Activated naive CD4-positive, alpha-beta T cell treated with anti-CD3 and anti-CD28 coated beads, Interleukin-2, amount 50 U/mL, for 72 hours (primary cell): ENCODE results near the gene C3orf85. TPM values are rescaled to one million over a fixed set of nuclear protein-coding genes. Genes with fewer than 3 reads are reported as not detected.

ENCODE experiments used
- ATAC-seq, 2 donors: fragments of 150-1000 bp; cut with Tn5 transposase; 2 replicates each; pipeline ENCODE4 v1.10.0; 2021; ENCODE audit warnings: mild to moderate bottlenecking in 2 of 2, moderate library complexity in 2 of 2
- DNase-seq, 2 donors: peaks; one replicate each; pipeline ENCODE4 v3.0.0; 2021 to 2022; ENCODE audit warnings: low spot score in 2 of 2
- H3K27ac Mint-ChIP-seq, 2 donors: one replicate each; pipeline ENCODE4 v1.8.0; 2022; ENCODE audit warnings: mild to moderate bottlenecking in 2 of 2, mixed read lengths in 2 of 2
- H3K36me3 Mint-ChIP-seq, 2 donors: one replicate each; pipeline ENCODE4 v1.8.0; 2022; ENCODE audit warnings: mixed read lengths in 2 of 2
- H3K9me3 Mint-ChIP-seq, 2 donors: one replicate each; pipeline ENCODE4 v1.8.0; 2022; ENCODE audit warnings: mixed read lengths in 2 of 2
- total RNA-seq, 2 donors: library from RNA; stranded (reverse); gene quantifications; one replicate each; pipeline ENCODE4 v1.2.3, GENCODE V29; 2022

Gene C3orf85, protein sequence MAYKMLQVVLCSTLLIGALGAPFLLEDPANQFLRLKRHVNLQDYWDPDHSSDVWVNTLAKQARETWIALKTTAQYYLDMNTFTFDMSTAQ
- total RNA-seq: not detected

DNA sequence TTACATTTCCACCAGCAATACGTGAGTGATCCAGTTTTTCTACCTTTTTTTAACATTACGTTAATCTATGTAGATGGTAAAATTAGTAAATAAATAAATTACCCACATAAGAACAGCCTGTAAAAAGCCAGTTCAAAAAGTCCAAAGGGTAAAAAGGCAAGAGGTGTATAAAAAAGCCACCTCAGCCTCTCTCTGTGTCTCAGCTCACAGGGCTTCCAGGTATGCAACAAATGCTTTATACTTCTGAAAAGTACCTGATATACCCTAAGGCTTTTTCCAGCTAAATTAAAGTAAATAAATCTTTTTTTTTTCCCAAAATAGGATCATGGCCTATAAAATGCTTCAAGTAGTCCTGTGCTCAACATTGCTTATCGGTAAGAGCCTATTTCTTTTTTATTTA lies at the start of gene C3orf85:
C3orf85 (plus strand) TSS at position 197 of the 400 bp plus-strand sequence; CDS start at position 326, 129 bp downstream.
- H3K27ac Mint-ChIP-seq: no peak within 1 kb of the TSS
- DNase-seq (no peak), ATAC-seq (no peak)
- no peaks in the 10 kb centered on the region for H3K9me3 Mint-ChIP-seq
- H3K36me3 Mint-ChIP-seq: no peaks in the 10 kb centered on the region

DNA sequence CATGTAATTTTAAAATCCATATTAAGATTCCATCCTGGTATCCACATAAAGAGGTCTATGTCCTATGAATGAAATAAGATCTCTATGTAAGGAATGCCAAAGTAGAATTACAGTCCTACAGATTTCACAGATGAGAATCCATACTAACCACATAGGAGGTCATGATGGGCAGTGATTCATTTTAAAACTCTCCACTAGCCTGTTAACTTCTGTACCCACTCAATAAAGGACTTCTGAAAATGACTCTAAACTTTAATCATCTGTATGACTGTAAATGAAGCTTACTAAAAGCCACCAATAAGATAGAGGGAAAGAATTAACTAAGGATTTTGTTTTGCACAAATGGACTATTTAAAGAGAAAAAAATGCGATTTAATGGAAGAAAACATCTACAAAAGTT lies 47.3 kb upstream of the C3orf85 start:
- DNase-seq: no peak
- peak; percentile 70 to 89 for ATAC-seq
- no peak overlapping the region for H3K27ac Mint-ChIP-seq
- no peaks in the 10 kb centered on the region for H3K9me3 Mint-ChIP-seq
- no peaks in the 10 kb centered on the region for H3K36me3 Mint-ChIP-seq

DNA sequence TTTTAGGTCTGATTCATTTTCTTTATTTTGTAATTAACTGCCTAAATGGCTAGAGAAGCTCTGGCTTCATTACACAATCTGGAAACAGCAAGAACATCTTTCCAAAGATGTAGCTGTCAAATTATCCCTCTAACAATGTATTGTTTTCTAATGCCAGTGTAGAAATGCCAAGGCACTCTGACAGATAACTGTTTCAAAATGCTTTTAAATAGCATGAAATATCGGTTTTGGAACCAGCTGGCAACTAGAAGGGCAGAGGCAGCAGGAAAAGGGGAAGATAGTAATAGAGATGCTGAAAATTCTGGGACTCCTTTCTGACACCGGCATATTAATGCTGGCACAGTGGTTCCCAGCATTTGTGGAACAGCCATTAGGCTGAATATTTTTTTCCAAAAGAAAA lies 44.7 kb upstream of the C3orf85 start:
- no peak overlapping the region for H3K27ac Mint-ChIP-seq
- no peaks in the 10 kb centered on the region for H3K9me3 Mint-ChIP-seq
- ATAC-seq (no peak), DNase-seq (no peak)
- H3K36me3 Mint-ChIP-seq: no peaks in the 10 kb centered on the region

DNA sequence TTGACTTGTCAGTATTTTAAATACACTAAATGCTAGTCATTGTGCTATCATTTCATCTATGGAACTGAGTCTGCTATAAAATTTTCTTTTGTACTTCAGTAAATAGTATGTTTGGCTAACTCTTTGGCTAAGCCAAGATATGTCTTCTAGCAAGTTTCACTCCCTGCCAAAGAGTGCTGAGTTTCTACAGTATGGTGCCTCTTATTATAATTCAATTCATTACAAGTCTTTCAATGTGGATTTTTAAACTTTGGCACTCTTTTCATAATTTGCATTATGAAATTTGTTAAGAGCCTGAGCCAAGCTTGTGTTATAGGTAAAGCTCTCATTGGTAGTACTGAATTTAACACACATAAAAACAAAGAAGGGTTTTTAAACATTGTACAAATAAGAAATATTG lies 43.0 kb upstream of the C3orf85 start:
- ATAC-seq: no peak
- no peak overlapping the region for H3K27ac Mint-ChIP-seq
- no peaks in the 10 kb centered on the region for H3K9me3 Mint-ChIP-seq
- H3K36me3 Mint-ChIP-seq: no peaks in the 10 kb centered on the region
- DNase-seq: no peak

DNA sequence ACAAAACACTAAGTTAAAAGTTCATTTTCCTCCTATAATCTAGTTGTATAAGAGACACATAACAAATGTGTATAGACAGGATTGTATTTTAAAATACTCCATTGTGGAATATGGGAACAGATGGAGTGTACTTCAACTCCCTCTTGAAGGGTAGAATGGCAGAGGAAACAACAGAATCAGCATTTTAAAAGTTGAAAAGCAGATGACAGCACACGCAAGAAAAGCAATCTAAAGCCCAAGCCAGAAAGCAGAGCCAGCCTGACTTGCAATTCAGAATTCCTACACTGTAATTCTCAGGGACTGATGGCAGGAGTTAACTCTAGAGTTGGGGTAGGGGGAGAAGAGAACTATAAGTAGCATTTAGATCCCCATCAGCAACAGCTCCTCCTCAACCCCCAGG lies 41.4 kb upstream of the C3orf85 start:
- DNase-seq (no peak), ATAC-seq (no peak)
- Mint-ChIP-seq H3K36me3 (no peaks in the 10 kb centered on the region), H3K9me3 (no peaks in the 10 kb centered on the region), H3K27ac (no peak overlapping the region)

DNA sequence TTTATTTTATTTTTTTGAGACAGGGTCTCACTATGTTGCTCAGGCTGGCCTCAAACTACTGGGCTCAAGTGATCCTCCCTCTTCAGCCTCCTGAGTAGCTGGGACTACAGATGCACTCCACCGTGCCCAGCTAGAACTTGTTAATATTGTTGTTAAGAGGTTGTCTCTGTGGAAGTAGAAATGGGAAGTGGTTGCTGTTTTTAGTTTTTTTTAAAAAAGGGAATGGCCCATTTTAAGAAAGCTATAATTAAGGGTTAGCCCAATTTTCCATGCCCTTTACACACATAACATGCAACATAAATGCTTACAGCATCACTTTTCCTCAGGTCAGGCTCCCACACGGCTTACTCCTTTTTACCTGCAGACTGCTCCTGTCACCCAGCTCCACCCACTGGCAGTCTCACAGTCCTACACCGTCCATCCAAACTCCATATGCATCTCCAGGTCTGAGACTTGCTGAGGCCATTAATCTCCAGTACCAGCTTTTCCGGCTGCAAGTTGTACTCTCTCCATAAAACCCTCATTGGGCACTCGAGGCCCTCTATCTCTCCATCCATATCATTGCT lies 38.4 kb upstream of the C3orf85 start:
- Mint-ChIP-seq H3K36me3 (no peaks in the 10 kb centered on the region), H3K9me3 (no peaks in the 10 kb centered on the region), H3K27ac (no peak overlapping the region)
- DNase-seq (no peak), ATAC-seq (no peak)

DNA sequence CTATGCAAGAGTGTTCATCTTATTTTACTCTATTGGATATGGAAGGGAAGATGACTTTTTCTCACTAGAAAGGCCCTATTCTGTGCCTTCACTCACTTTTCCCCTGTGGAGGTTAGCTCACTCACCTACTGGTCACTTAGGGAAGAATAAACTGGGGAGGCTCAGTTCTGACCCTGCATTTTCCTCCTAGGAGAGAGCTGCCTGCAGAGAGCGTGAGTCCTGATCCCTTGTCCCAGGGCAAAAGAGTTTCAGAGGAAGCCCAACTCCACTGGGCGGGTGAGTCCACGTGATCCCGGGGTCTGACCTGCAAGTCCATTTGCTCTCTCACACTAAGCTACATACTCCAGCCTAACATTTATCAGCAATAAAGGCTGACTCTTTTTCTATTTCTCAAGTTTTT lies 26.9 kb upstream of the C3orf85 start:
- ATAC-seq (no peak), DNase-seq (no peak)
- H3K36me3 Mint-ChIP-seq: no peaks in the 10 kb centered on the region
- no peak overlapping the region for H3K27ac Mint-ChIP-seq
- no peaks in the 10 kb centered on the region for H3K9me3 Mint-ChIP-seq

DNA sequence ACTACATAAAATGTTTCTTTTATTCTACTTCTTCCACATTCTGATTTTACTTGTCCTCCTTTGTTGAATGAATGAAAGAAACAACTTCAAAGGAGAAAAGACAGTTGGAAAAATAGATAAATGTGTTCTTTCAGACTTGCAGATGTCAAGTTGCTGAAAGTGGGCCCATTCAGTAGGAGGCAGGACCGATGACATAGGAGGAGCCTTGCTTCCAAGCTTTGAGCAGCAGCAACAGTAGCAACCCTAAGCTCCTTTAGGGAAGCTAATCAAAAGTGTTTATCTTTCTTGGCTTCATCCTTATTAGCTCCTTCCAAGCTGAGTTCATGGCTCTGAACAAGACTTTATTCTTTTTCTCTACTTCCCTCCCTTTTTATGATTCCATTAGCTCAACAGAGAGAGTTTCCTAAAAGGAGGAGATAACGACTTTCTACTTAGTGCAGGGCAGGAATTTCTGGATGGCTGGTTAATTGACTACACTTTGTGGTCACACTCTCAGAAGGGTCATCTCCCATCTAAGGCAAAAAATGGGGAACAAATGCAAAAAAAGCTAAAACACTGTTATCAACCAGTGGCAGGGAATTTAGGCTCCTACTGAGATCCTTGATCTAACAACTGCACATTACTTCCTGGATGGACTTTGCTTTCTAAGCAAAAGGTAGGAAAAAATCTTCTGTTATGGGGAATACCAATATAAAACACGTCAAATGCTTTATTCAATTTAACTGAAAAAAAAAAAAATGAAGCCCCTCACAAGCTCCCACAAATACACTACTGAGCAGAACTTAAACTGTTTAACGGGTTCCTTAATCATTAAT lies 23.4 kb upstream of the C3orf85 start:
- H3K36me3 Mint-ChIP-seq: no peaks in the 10 kb centered on the region
- no peaks in the 10 kb centered on the region for H3K9me3 Mint-ChIP-seq
- ATAC-seq: no peak

DNA sequence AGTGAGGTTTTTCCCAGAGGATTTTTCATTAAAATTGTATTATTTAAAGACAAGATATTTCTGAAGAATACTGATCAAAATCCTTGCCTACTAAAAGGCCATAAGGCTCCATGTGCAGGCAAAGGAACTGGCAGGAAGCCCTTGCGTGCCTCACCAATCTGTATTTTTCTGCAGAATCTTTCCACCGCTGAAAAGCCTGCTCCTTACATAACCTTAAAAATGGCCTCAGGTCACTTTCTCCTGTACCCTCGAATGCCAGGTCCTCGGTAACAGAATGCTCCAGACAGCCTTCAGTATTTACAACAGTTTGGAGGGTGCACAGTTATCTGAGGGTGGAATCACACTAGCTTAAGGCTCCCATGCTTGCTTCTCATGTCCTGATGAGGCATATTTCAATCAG lies 21.8 kb upstream of the C3orf85 start:
- H3K36me3 Mint-ChIP-seq: no peaks in the 10 kb centered on the region
- no peaks in the 10 kb centered on the region for H3K9me3 Mint-ChIP-seq
- DNase-seq (no peak), ATAC-seq (no peak)
- no peak overlapping the region for H3K27ac Mint-ChIP-seq

More for the DNA sequence above, 23.4 kb upstream of the C3orf85 start:
- DNase-seq: no peak
- H3K27ac Mint-ChIP-seq: no peak overlapping the region

DNA sequence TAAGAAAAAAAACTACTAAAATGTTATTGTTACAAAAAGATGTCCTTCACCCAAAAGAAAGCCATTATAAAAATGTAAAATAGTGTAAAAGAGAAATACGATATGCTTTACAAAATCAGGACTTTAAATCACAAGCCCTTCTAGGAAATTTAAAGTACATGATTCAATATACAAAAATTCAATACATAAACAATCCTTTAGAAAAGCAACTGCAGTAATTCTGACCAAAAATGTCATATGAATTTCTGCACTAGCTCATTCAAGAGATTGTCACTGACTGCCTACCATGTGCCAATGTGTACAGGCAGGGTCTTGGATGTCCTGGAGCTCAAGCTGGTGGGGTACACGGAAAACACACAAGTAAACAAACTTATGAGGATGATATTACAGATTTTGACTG lies 21.1 kb upstream of the C3orf85 start:
- no peaks in the 10 kb centered on the region for H3K9me3 Mint-ChIP-seq
- H3K36me3 Mint-ChIP-seq: no peaks in the 10 kb centered on the region
- no peak for ATAC-seq
- no peak overlapping the region for H3K27ac Mint-ChIP-seq
- DNase-seq: no peak

GRCh38 chr3:109116031-109116430 lies 20.5 kb upstream of the C3orf85 start:
- Mint-ChIP-seq H3K27ac (no peak overlapping the region), H3K9me3 (no peaks in the 10 kb centered on the region), H3K36me3 (no peaks in the 10 kb centered on the region)
- ATAC-seq (no peak), DNase-seq (no peak)

DNA sequence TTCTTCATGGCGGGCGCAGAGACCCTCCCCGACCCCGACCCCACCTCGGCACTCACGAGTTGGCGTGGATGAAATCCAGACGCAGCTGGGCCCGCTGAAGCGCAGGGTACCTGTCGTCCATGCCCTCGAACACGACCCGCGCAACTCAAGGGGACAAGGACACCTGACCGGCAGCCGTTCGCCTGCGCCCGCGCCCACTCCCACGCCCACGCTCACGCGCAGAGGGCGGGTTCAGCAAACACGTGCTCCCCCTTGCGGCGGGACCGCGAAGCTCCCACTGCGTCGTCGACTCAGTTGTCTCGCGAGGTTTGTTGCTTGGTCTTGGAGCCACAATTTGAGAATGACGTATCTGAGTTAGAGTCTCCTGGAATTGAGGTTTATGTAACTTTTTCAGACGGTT lies 18.6 kb upstream of the C3orf85 start, which contains the start of gene MORC1:
MORC1 (minus strand) TSS at position 196 of the 400 bp plus-strand sequence; CDS start at position 121, 75 bp downstream.
- H3K27ac Mint-ChIP-seq: no peak within 1 kb of the TSS
- H3K36me3 Mint-ChIP-seq: peaks cover 6% of the 10 kb centered on the region in 2 donors
- no peak for DNase-seq
- ATAC-seq: no peak
- peaks cover 5% of the 10 kb centered on the region in 2 donors for H3K9me3 Mint-ChIP-seq

GRCh38 chr3:109118584-109118983 lies 17.9 kb upstream of the C3orf85 start:
- peaks cover 7% of the 10 kb centered on the region in 2 donors for H3K36me3 Mint-ChIP-seq
- H3K27ac Mint-ChIP-seq: no peak overlapping the region
- ATAC-seq (no peak), DNase-seq (no peak)
- peaks cover 5 to 6% of the 10 kb centered on the region in 2 donors for H3K9me3 Mint-ChIP-seq

DNA sequence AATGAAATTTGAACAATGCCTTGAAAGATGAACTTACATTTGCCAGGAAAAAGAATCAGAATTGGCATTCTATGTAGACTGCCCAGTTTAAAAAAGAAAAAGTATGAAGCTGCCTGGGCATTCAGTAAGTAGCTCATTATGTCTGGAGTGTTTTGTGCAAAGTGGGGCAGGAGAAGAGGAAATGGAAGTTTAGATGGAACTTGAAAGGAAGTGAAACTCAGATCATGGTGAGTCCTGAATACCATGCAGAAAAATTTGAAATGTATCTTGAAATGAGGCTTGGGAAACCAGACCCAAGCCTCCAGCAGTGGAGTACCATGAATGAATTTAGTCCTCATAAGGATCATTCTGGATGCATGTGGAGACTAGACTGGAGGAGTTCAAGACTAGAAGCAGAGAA lies 13.8 kb upstream of the C3orf85 start:
- no peak for DNase-seq
- peaks cover 7% of the 10 kb centered on the region in 2 donors for H3K36me3 Mint-ChIP-seq
- H3K27ac Mint-ChIP-seq: no peak overlapping the region
- peaks cover 5 to 6% of the 10 kb centered on the region in 2 donors for H3K9me3 Mint-ChIP-seq
- ATAC-seq: no peak

- peaks cover 7% of the 10 kb centered on the region in 2 donors for H3K36me3 Mint-ChIP-seq
- H3K27ac Mint-ChIP-seq: no peak overlapping the region
- no peak for DNase-seq
- peaks cover 10% of the 10 kb centered on the region in 2 donors for H3K9me3 Mint-ChIP-seq
- ATAC-seq: no peak
Observed at GRCh38 chr3:109125902-109126301, 10.6 kb upstream of the C3orf85 start.

- H3K36me3 Mint-ChIP-seq: peaks cover 4 to 5% of the 10 kb centered on the region in 2 donors
- peaks cover 8% of the 10 kb centered on the region in 2 donors for H3K9me3 Mint-ChIP-seq
- H3K27ac Mint-ChIP-seq: no peak overlapping the region
- no peak for ATAC-seq
- DNase-seq: no peak
Observed at GRCh38 chr3:109127553-109127952, 9.0 kb upstream of the C3orf85 start.

- ATAC-seq: no peak
- Mint-ChIP-seq H3K9me3 (peaks cover 4 to 5% of the 10 kb centered on the region in 2 donors), H3K36me3 (no peaks in the 10 kb centered on the region), H3K27ac (no peak overlapping the region)
- DNase-seq: no peak
Observed at GRCh38 chr3:109131276-109131675, 5.2 kb upstream of the C3orf85 start.
